Measurements from ENCODE around the gene SEMA5B.

SEMA5B gene

GRCh38 chr3:122972141-122972540 lies 55.4 kb downstream of the SEMA5B start:
- no peak for DNase-seq

- DNase-seq, result no peak
Observed at GRCh38 chr3:122969585-122970469, 57.7 kb downstream of the SEMA5B start.

GRCh38 chr3:122967765-122968164 lies 59.8 kb downstream of the SEMA5B start:
- no peak for DNase-seq

GRCh38 chr3:122967356-122967755 lies 60.2 kb downstream of the SEMA5B start:
- DNase-seq, result no peak

GRCh38 chr3:122966045-122966444 lies 61.5 kb downstream of the SEMA5B start:
- no peak for DNase-seq

GRCh38 chr3:122964811-122965210 lies 62.8 kb downstream of the SEMA5B start:
- DNase-seq, result no peak

GRCh38 chr3:122962149-122962548 lies 65.4 kb downstream of the SEMA5B start:
- DNase-seq, result no peak

- no peak for DNase-seq
Observed at GRCh38 chr3:122961146-122961545, 66.4 kb downstream of the SEMA5B start.

- no peak for DNase-seq
Observed at GRCh38 chr3:122960652-122961051, 66.9 kb downstream of the SEMA5B start.

- no peak for DNase-seq
Observed at GRCh38 chr3:122959339-122959738, 68.2 kb downstream of the SEMA5B start.

- DNase-seq, result no peak
Observed at GRCh38 chr3:122957707-122958689, 69.6 kb downstream of the SEMA5B start.

GRCh38 chr3:122956693-122957455 lies 70.7 kb downstream of the SEMA5B start:
- no peak for DNase-seq

- no peak for DNase-seq
Observed at GRCh38 chr3:122955916-122956692, 71.5 kb downstream of the SEMA5B start.

GRCh38 chr3:122952520-122952919 lies 75.0 kb downstream of the SEMA5B start:
- DNase-seq, result no peak

GRCh38 chr3:122948408-122948807 lies 79.2 kb downstream of the SEMA5B start:
- no peak for DNase-seq

GRCh38 chr3:122947738-122948137 lies 79.8 kb downstream of the SEMA5B start:
- DNase-seq, result no peak

GRCh38 chr3:122947196-122947595 lies 80.4 kb downstream of the SEMA5B start:
- no peak for DNase-seq

- no peak for DNase-seq
Observed at GRCh38 chr3:122946185-122946584, 81.4 kb downstream of the SEMA5B start.

GRCh38 chr3:122945230-122945629 lies 82.3 kb downstream of the SEMA5B start:
- DNase-seq, result no peak

GRCh38 chr3:122944671-122945161 lies 82.8 kb downstream of the SEMA5B start:
- no peak for DNase-seq

- no peak for DNase-seq
Observed at GRCh38 chr3:122943828-122944190, 83.8 kb downstream of the SEMA5B start.

Measured in stimulated activated naive CD4-positive, alpha-beta T cell (primary cell).